HUES6 (cell line): ENCODE data around the gene FBLN2.
"Not testable (repeated sequence)": the region's sequence is repeated elsewhere in the genome, so short reads cannot be mapped to it uniquely, and the experiment has no call there.

ENCODE experiments used
- H3K27ac ChIP-seq: 2 replicates; pipeline ENCODE4 v1.7.0; 2013; ENCODE audit warnings: low read depth, mild to moderate bottlenecking, low read length, inconsistent platforms
- H3K27me3 ChIP-seq: 2 replicates; pipeline ENCODE4 v1.6.1; 2013; ENCODE audit warnings: low read length; ENCODE audit not compliant: control insufficient read depth, insufficient read depth
- H3K36me3 ChIP-seq: 2 replicates; pipeline ENCODE4 v1.6.1; 2013; ENCODE audit warnings: low read length; ENCODE audit not compliant: control insufficient read depth, insufficient read depth
- H3K4me1 ChIP-seq: 2 replicates; pipeline ENCODE4 v1.6.1; 2013; ENCODE audit warnings: low read length; ENCODE audit not compliant: control insufficient read depth, insufficient read depth
- H3K4me3 ChIP-seq: 2 replicates; pipeline ENCODE4 v1.5.1; 2013; ENCODE audit warnings: low read depth, low read length
- H3K9ac ChIP-seq: one replicate; pipeline ENCODE4 v1.6.1; 2013; ENCODE audit warnings: mild to moderate bottlenecking, low read length
- H3K9me3 ChIP-seq: 2 replicates; pipeline ENCODE4 v1.6.1; 2013; ENCODE audit warnings: low read depth, low read length; ENCODE audit not compliant: control insufficient read depth, insufficient read depth

FBLN2 gene

GRCh38 chr3:13553686-13554085, 4.8 kb downstream of the FBLN2 start:
- H3K9me3 ChIP-seq: no peaks in the 10 kb centered on the region
- H3K36me3 ChIP-seq: no peaks in the 10 kb centered on the region
- no peak overlapping the region for H3K27ac ChIP-seq
- no peak overlapping the region for H3K9ac ChIP-seq
- peaks cover 19% of the 10 kb centered on the region for H3K4me1 ChIP-seq
- peaks cover 7% of the 10 kb centered on the region for H3K27me3 ChIP-seq
- H3K4me3 ChIP-seq: no peak overlapping the region

GRCh38 chr3:13555753-13556152, 6.8 kb downstream of the FBLN2 start:
- H3K36me3 ChIP-seq: no peaks in the 10 kb centered on the region
- H3K27ac ChIP-seq: no peak overlapping the region
- no peaks in the 10 kb centered on the region for H3K9me3 ChIP-seq
- no peak overlapping the region for H3K4me3 ChIP-seq
- no peak overlapping the region for H3K9ac ChIP-seq
- H3K27me3 ChIP-seq: no peaks in the 10 kb centered on the region
- peaks cover 19% of the 10 kb centered on the region for H3K4me1 ChIP-seq

DNA sequence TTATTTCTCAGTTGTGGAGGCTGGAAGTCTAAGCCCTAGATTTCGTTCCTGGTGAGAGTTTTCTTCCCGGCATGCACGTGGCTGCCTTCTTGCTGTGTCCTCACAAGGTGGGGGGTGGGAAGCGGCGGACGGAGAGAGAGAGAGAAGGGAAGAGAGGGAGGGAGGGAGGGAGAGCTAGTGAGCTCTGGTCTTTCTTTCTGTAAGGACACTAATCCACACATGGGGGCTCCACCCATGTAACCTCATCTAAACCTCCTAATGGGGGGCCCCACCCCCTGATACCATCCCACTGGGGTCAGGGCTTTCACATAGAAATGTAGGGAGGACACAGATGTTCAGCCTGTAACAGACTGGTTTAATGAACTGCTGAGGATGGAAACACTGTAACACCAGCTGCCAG, 7.3 kb downstream of the FBLN2 start:
- Histone ChIP-seq H3K27me3 (no peaks in the 10 kb centered on the region), H3K36me3 (no peaks in the 10 kb centered on the region), H3K9me3 (no peaks in the 10 kb centered on the region), H3K27ac (no peak overlapping the region), H3K9ac (no peak overlapping the region), H3K4me3 (no peak overlapping the region), H3K4me1 (peaks cover 19% of the 10 kb centered on the region)

GRCh38 chr3:13556917-13557316, 8.0 kb downstream of the FBLN2 start:
- H3K9me3 ChIP-seq: no peaks in the 10 kb centered on the region
- no peak overlapping the region for H3K9ac ChIP-seq
- no peak overlapping the region for H3K4me3 ChIP-seq
- no peaks in the 10 kb centered on the region for H3K27me3 ChIP-seq
- H3K36me3 ChIP-seq: no peaks in the 10 kb centered on the region
- H3K27ac ChIP-seq: no peak overlapping the region
- H3K4me1 ChIP-seq: peaks cover 19% of the 10 kb centered on the region

- Histone ChIP-seq H3K9ac (no peak overlapping the region), H3K27ac (no peak overlapping the region), H3K36me3 (no peaks in the 10 kb centered on the region), H3K4me1 (peaks cover 14% of the 10 kb centered on the region), H3K27me3 (no peaks in the 10 kb centered on the region), H3K4me3 (no peak overlapping the region), H3K9me3 (no peaks in the 10 kb centered on the region)
Observed at GRCh38 chr3:13557417-13557816, 8.5 kb downstream of the FBLN2 start.

DNA sequence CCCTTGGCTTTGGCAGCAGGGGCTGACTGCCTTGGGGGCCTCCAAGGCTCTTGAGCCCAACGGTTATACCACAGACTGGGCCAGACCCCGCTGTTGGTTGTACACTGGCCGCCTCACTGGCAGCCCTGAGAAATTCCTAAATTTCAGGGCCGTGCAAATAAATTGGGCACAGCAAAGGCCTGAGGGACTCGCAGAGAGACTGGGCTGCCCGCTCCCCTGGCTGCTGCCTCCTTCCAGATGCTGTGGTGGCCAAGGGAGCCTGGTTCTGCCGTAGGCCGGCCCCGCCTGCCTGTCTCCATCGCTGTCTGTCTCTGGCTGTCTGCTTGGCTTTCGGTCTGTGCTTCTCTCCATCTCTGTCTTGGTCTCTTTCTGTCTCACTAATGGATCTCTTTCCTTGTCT, 9.0 kb downstream of the FBLN2 start:
- Histone ChIP-seq H3K36me3 (no peaks in the 10 kb centered on the region), H3K4me1 (peaks cover 13% of the 10 kb centered on the region), H3K27ac (no peak overlapping the region), H3K4me3 (no peak overlapping the region), H3K9ac (no peak overlapping the region), H3K27me3 (no peaks in the 10 kb centered on the region), H3K9me3 (no peaks in the 10 kb centered on the region)

DNA sequence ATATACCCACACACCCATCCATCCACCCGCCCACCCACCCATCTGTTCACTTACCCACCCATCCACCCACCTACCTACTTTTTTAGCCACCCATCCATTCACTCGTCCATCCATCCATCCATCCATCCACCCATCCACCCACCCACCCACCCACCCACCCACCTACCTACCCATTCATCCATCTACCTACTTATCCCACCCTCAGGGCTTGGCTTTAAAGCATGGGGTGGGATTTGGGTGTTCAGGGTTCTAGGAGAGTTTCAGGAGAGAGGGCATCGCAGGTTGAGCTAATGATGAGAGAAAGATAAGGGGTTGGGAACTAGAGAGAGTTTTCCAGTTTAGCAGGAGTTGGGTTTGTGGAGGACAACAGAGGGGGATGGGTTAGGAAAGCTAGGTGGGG, 9.7 kb downstream of the FBLN2 start:
- Histone ChIP-seq H3K9me3 (no peaks in the 10 kb centered on the region), H3K27me3 (no peaks in the 10 kb centered on the region), H3K36me3 (no peaks in the 10 kb centered on the region), H3K27ac (no peak overlapping the region), H3K9ac (no peak overlapping the region), H3K4me1 (peaks cover 13% of the 10 kb centered on the region), H3K4me3 (no peak overlapping the region)

DNA sequence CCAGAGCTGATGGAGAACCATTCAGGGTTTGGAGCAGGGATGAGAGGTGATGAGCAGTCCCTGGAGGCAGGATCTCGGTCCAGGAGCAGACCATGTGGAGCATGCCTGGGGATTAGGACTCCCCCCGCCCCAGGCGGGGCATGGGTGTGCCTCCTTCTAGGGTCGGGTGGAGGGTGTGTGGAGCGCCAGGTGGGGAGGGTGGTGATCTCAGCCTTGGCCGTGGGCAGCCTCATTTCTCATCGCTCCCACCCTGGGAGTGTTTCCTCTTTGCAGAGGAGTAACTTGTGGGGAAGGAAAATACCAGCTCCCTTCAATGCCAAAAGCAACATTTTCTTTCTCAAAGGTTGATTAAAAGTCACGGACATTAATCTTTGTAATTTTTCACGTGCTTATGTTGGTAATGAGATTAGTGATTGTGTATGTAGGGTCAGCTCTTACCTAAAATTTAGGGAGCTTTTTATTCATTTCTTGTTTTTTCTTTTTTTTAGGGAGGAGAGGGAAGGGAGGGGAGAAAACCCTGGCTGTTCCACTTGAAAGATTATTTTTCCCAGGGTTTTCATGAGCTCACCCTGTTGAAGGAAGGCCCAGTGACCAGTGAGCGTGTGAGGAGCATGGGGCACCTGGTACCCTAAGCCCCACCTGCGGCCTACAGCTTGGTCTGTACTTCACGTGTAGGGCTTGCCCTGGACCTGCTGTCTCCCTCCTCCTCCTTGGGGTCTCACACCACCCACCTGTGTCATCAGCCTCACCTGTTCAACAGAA, 11.0 kb downstream of the FBLN2 start:
- no peak overlapping the region for H3K9ac ChIP-seq
- no peak overlapping the region for H3K4me3 ChIP-seq
- no peaks in the 10 kb centered on the region for H3K27me3 ChIP-seq
- no peaks in the 10 kb centered on the region for H3K36me3 ChIP-seq
- H3K4me1 ChIP-seq: peaks cover 18% of the 10 kb centered on the region
- no peaks in the 10 kb centered on the region for H3K9me3 ChIP-seq
- no peak overlapping the region for H3K27ac ChIP-seq

GRCh38 chr3:13561376-13561775, 12.5 kb downstream of the FBLN2 start:
- Histone ChIP-seq H3K9me3 (no peaks in the 10 kb centered on the region), H3K9ac (no peak overlapping the region), H3K36me3 (no peaks in the 10 kb centered on the region), H3K27ac (no peak overlapping the region), H3K4me3 (no peak overlapping the region), H3K27me3 (no peaks in the 10 kb centered on the region), H3K4me1 (peaks cover 26% of the 10 kb centered on the region)

DNA sequence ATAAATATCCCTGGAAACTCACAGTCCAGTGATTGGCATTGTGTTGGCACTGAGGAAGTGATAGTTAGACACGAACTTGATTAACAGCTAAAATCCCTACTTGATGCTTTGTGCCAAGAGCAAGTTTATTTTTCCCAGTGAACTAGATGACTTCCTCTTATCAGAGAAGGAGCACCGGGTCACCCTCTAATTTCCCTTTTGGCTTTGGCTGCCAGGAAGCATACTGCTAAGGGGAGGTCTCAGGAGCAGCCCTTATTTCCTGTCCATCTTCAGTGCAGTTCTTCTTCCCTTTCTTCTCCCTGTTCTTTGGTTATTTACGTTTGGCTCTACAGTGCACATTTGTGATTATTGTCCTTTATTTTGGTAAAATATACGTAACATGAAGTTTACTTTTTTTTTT, 13.0 kb downstream of the FBLN2 start:
- Histone ChIP-seq H3K9me3 (no peaks in the 10 kb centered on the region), H3K4me1 (peaks cover 23% of the 10 kb centered on the region), H3K4me3 (no peak overlapping the region), H3K27me3 (no peaks in the 10 kb centered on the region), H3K27ac (no peak overlapping the region), H3K36me3 (no peaks in the 10 kb centered on the region), H3K9ac (no peak overlapping the region)

- not testable (repeated sequence) for H3K9ac ChIP-seq, H3K36me3 ChIP-seq, H3K4me3 ChIP-seq, H3K27ac ChIP-seq, H3K27me3 ChIP-seq, H3K9me3 ChIP-seq
- peaks cover 22% of the 10 kb centered on the region for H3K4me1 ChIP-seq
Observed at GRCh38 chr3:13562421-13562820, 13.5 kb downstream of the FBLN2 start.
